Endothelial cell of umbilical vein (primary cell): ENCODE data around the gene LGI4. TPM values are rescaled to one million over a fixed set of nuclear protein-coding genes. Genes with fewer than 3 reads are reported as not detected.

Experiments used
- BruUV-seq: library from RNA; stranded (reverse); fragments of 400-500 nt; replicated peaks from 2 replicates; lab custom pipeline; 2021; lab: Mats Ljungman, UMichigan
- CTCF ChIA-PET: fragments of 300-600, 350-600 bp; sonication (Branson Sonifier 250); formaldehyde crosslinking; loops from one replicate; lab custom pipeline; 2021; ENCODE audit warnings: antibody characterized with exemption, inconsistent platforms; lab: Charles Lee
- POLR2A ChIA-PET: fragments of 300-600, 350-600 bp; sonication (Branson Sonifier 250); formaldehyde crosslinking; loops from one replicate; lab custom pipeline; 2021; ENCODE audit warnings: antibody characterized with exemption, inconsistent platforms; lab: Charles Lee
- DNase-seq: peaks from one replicate; pipeline ENCODE4 v3.0.0-alpha.2; 2011; ENCODE audit warnings: low read depth, low spot score
- FAIRE-seq: peaks from 2 replicates; lab custom pipeline; 2011; peaks lifted over from hg19 to GRCh38; lab: Jason Lieb, UNC
- H2AFZ ChIP-seq: 2 replicates; pipeline ENCODE4 v1.6.0; 2012; ENCODE audit warnings: low read depth, low read length, control low read depth, inconsistent platforms
- H3K27ac ChIP-seq: 2 replicates; pipeline ENCODE4 v1.5.1; 2011; ENCODE audit warnings: low read depth, mild to moderate bottlenecking, control low read depth, low read length, moderate library complexity; ENCODE audit not compliant: insufficient read depth
- H3K27me3 ChIP-seq, 2 experiments: 2 replicates each; pipeline versions ENCODE4 v1.6.0 to v1.6.1; 2011; ENCODE audit warnings: low read length in 2 of 2, mixed read lengths in 1 of 2; ENCODE audit not compliant: control insufficient read depth in 2 of 2, insufficient read depth in 2 of 2
- H3K36me3 ChIP-seq, 2 experiments: 2 replicates in 1 of 2; 3 replicates in 1 of 2; pipeline ENCODE4 v1.5.1; 2011; ENCODE audit warnings: low read length in 2 of 2, mild to moderate bottlenecking in 1 of 2, moderate library complexity in 1 of 2; ENCODE audit not compliant: control insufficient read depth in 2 of 2, insufficient read depth in 2 of 2; ENCODE audit errors: extremely low read depth in 1 of 2
- H3K4me1 ChIP-seq: 3 replicates; pipeline ENCODE4 v1.5.1; 2011; ENCODE audit warnings: mild to moderate bottlenecking, low read length; ENCODE audit not compliant: control insufficient read depth, insufficient read depth; ENCODE audit errors: extremely low read depth
- H3K4me2 ChIP-seq: 2 replicates; pipeline ENCODE4 v1.6.1; 2011; ENCODE audit warnings: low read length, control low read depth, mixed read lengths; ENCODE audit not compliant: insufficient read depth
- H3K4me3 ChIP-seq, 3 experiments: fragments of 200-600 bp in 1 of 3; sonication (generic), shearing (Covaris generic) in 1 of 3; replicated peaks in 1 of 3; 2 replicates each; pipeline ENCODE4 v1.5.1; 2011 to 2016; ENCODE audit warnings: control low read depth in 3 of 3, low read length in 3 of 3, mild to moderate bottlenecking in 2 of 3, inconsistent platforms in 1 of 3, low read depth in 1 of 3, moderate library complexity in 1 of 3; ENCODE audit not compliant: insufficient read depth in 1 of 3
- H3K79me2 ChIP-seq: 2 replicates; pipeline ENCODE4 v1.6.0; 2012; ENCODE audit warnings: low read length, inconsistent platforms; ENCODE audit not compliant: control insufficient read depth, insufficient read depth
- H3K9ac ChIP-seq: replicated peaks from 2 replicates; pipeline ENCODE3; 2011; ENCODE audit warnings: low read length, control low read depth; ENCODE audit not compliant: insufficient read depth; ENCODE audit errors: extremely low read depth
- H3K9me1 ChIP-seq: replicated peaks from 3 replicates; pipeline ENCODE4 v1.6.0; 2011; ENCODE audit warnings: mild to moderate bottlenecking, low read length; ENCODE audit not compliant: control insufficient read depth, insufficient read depth; ENCODE audit errors: extremely low read depth
- H3K9me3 ChIP-seq: replicated peaks from 2 replicates; pipeline ENCODE4 v1.5.1; 2012; ENCODE audit warnings: low read length, inconsistent platforms; ENCODE audit not compliant: control insufficient read depth, insufficient read depth
- H4K20me1 ChIP-seq: replicated peaks from 2 replicates; pipeline ENCODE3; 2011; ENCODE audit warnings: mild to moderate bottlenecking, low read length; ENCODE audit not compliant: control insufficient read depth, insufficient read depth; ENCODE audit errors: extremely low read depth
- CTCF ChIP-seq, 2 donors: IDR thresholded peaks; 1 replicate in 1 of 2; 2 replicates in 1 of 2; pipeline ENCODE4 v1.5.1; 2011; ENCODE audit warnings: low read length in 2 of 2, mild to moderate bottlenecking in 2 of 2, moderate library complexity in 2 of 2, control low read depth in 1 of 2, inconsistent platforms in 1 of 2, low read depth in 1 of 2; ENCODE audit not compliant: insufficient read depth in 1 of 2; ENCODE audit errors: extremely low read depth in 1 of 2
- EZH2 ChIP-seq: IDR thresholded peaks from 2 replicates; pipeline ENCODE4 v1.6.1; 2012; ENCODE audit warnings: borderline replicate concordance, low read depth, mild to moderate bottlenecking, moderate library complexity, low read length, inconsistent platforms; ENCODE audit not compliant: severe bottlenecking
- FOS ChIP-seq: IDR thresholded peaks from 2 replicates; pipeline ENCODE4 v1.6.1; 2011; ENCODE audit warnings: mild to moderate bottlenecking, low read length, moderate library complexity, borderline replicate concordance; ENCODE audit not compliant: insufficient read depth
- GATA2 ChIP-seq: IDR thresholded peaks from 2 replicates; pipeline ENCODE4 v1.7.0; 2011; ENCODE audit warnings: low read depth, mild to moderate bottlenecking, moderate library complexity, mixed read lengths, low read length; ENCODE audit not compliant: insufficient read length, insufficient read depth
- JUN ChIP-seq: IDR thresholded peaks from 2 replicates; pipeline ENCODE4 v1.6.1; 2011; ENCODE audit warnings: borderline replicate concordance, low read depth; ENCODE audit not compliant: insufficient read length, insufficient read depth
- POLR2A ChIP-seq: IDR thresholded peaks from 2 replicates; pipeline ENCODE4 v1.6.1; 2012; ENCODE audit warnings: low read depth, mild to moderate bottlenecking, control low read depth, low read length
- POLR2AphosphoS5 ChIP-seq: IDR thresholded peaks from 2 replicates; pipeline ENCODE4 v1.6.1; 2012; ENCODE audit warnings: low read depth, mild to moderate bottlenecking, control low read depth, low read length, moderate library complexity; ENCODE audit not compliant: insufficient read depth
- dilution Hi-C: fragments of 300-500 bp; cut with MboI; formaldehyde crosslinking; loops from one replicate; pipeline ENCODE4 v1.15.0; 2019; ENCODE audit warnings: low sequenced_read_pairs; ENCODE audit not compliant: extremely low pct_ligation_motif_present
- intact Hi-C: fragments of 100-400 bp; cut with micrococcal nuclease; formaldehyde crosslinking; loops from one replicate; pipeline ENCODE4 v1.10.0; 2022
- polyA plus RNA-seq, 4 experiments: library from polyadenylated mRNA; depleted of rRNA in 3 of 4; stranded (reverse) in 3 of 4; unstranded in 1 of 4; fragments of >200 nt; gene quantifications; 2 replicates each; pipeline versions ENCODE4 v1.2.1 to v1.2.3, GENCODE V29; 2011 to 2012; ENCODE audit warnings: missing spikeins in 1 of 4
- total RNA-seq: library from RNA; stranded (reverse); gene quantifications from 2 replicates; pipeline ENCODE4 v1.2.3, GENCODE V29; 2021
- TF ChIP-seq, protein P1 (sequence below): IDR thresholded peaks from 2 replicates; pipeline ENCODE4 v1.6.1; 2011; ENCODE audit not compliant: insufficient read depth, insufficient read length

Gene LGI4
- total and polyA plus RNA-seq, 2 donors (not counting 3 experiments of a cell fraction or from before 2014, with no cell fraction given) = not detected

DNA sequence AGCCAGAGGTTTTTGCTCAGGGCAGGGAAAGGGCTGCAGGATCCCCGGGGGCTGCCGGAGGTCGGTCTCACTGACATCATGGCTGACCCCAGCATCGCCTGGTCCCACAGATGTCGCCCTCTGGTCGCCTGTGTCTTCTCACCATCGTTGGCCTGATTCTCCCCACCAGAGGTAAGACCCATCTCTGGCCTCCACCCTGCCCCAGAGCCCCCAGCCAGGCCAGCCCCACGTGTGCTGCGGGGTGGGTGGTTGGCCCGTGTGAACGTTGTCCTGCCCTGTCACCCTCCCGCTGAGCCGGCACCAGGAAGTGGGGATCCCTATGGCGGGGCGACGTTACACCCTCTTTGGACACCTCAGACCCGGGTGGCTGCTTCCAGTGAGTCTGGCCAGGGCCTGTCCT lies 20.6 kb upstream of the LGI4 start:
- no TSS peak for BruUV-seq
- H3K4me3 ChIP-seq = peak overlapping the region; percentile 78 to 98 (median 82)
- peak overlapping the region; percentile 78 for H3K4me2 ChIP-seq
- H3K9ac ChIP-seq = peak overlapping the region; percentile 92
- intact Hi-C loops = loop anchor here (2.0 kb wide), 1 partner anchor 57 kb away; no protein-coding TSS in a partner anchor
- TF ChIP-seq, protein P1, sequence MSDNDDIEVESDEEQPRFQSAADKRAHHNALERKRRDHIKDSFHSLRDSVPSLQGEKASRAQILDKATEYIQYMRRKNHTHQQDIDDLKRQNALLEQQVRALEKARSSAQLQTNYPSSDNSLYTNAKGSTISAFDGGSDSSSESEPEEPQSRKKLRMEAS = no peak
- TF ChIP-seq CTCF (IDR thresholded peaks at IDR 0.05; ENCODE audit: extremely low read depth in 1 of 2, insufficient read depth in 1 of 2, low read depth in 1 of 2, low read length in 2 of 2) (no peak), FOS (no peak), EZH2 (no peak), GATA2 (no peak), JUN (no peak), POLR2AphosphoS5 (no peak), POLR2A (no peak)
- no peaks in the 10 kb centered on the region for H4K20me1 ChIP-seq
- H3K4me1 ChIP-seq = peaks cover 20% of the 10 kb centered on the region
- ChIA-PET POLR2A (no interaction called here), CTCF (interaction anchor here (4.6 kb wide), 1 partner anchor 13 kb away, joined by 73 read pairs; the partner anchor contains the start of gene FXYD7)
- no peaks in the 10 kb centered on the region for H3K27me3 ChIP-seq
- FAIRE-seq = no peak
- DNase-seq = no peak
- peaks cover 13 to 17% of the 10 kb centered on the region in 2 experiments for H3K36me3 ChIP-seq
- peaks cover 31% of the 10 kb centered on the region for H3K79me2 ChIP-seq
- H3K27ac ChIP-seq = peak overlapping the region; percentile 95
- no peaks in the 10 kb centered on the region for H3K9me3 ChIP-seq
- dilution Hi-C loops = no loop called here
- H3K9me1 ChIP-seq = no peaks in the 10 kb centered on the region
- H2AFZ ChIP-seq = no peak overlapping the region
